ENCODE measurements around the gene RPL36. TPM values are rescaled to one million over a fixed set of nuclear protein-coding genes. Genes with fewer than 3 reads are reported as not detected.

The RPL36 gene
- polyA plus RNA-seq, 4 donors = 484 to 769 (median 619) TPM

DNA sequence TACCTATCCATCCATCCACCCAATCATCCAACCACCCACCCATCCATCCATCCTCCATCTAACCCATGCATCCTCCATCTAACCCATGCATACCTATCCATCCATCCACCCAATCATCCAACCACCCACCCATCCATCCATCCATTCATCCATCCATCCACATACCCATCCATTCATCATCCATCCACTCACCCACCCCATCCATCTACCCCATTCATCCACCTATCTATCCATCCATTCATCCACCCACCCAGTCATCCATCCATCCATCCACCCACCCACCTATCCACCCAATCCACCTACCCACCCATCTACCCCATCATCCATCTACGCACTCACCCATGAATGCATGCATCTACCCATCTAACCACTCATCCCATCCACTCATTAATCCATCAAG is 16.3 kb upstream of the RPL36 start:
- no peak for DNase-seq (ENCODE audit: low read depth in 4 of 4, low spot score in 3 of 4)

DNA sequence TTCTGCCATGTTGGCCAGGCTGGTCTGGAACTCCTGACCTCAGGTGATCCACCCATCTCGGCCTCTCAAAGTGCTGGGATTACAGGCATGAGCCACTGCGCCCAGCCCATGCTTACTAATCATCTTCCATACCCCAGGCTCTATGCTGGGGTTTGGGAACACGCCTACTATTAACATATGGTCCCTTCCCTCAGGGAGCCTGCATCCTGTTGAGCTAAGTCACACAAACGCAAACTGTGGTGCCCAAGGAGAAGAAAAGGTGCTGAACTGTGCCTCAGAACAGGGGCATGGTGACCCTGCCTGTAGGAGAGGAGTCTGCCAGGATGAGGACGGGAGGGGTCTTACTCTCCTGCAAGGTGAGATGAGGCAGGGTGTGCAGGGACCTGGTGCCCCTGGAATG is 15.4 kb upstream of the RPL36 start:
- no peak for DNase-seq (ENCODE audit: low read depth in 4 of 4, low spot score in 3 of 4)

DNA sequence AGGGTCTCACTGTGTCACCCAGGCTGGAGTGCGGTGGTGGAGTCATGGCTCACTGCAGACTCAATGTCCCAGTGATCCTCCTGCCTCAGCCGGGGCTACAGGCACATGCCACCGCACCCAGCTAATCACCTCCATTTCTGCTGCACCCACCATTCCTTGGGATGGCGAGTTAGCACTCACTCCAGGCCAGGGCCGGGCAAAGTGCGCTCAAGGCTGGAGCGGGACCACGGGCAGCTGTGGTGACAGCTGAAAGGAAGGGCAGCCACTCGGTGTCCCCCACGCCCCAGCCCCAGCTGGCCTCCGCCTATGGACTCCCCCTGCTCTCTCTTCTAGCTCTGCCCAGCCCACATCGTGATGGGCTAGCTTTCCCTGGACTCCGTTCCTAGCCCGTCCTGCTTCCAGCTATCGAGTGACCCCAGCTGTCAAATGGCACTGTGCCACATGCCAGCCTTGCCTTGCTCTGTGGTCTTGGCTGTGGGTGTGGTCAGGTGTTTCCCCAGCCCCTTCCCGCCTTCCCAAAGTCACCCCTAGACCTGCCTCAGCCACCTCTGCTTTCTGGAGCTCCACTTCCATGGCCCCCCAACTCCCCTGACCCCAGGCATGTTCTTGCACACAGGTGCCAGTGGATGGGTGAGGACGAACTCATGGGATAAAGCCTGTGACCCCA is 13.9 kb upstream of the RPL36 start:
- DNase-seq (ENCODE audit: low read depth in 4 of 4, low spot score in 3 of 4) = no peak

DNA sequence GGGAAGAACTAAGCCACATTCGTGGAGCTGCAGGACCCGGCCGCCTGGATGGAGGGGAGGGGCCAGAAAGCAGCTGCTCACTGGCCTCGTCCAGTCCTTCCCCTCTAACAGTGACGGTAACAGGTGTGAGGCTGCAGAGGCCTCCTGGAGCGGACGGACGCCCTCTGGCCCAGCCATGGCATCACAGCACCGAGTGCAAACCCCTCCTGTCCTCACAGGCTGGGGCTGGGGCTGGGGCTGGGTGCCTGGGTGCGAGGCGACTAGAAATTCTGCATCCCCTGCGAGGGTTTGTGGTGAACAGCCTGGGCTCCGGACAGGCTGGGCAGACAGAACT is 13.4 kb upstream of the RPL36 start:
- DNase-seq (ENCODE audit: low read depth in 4 of 4, low spot score in 3 of 4) = no peak

DNA sequence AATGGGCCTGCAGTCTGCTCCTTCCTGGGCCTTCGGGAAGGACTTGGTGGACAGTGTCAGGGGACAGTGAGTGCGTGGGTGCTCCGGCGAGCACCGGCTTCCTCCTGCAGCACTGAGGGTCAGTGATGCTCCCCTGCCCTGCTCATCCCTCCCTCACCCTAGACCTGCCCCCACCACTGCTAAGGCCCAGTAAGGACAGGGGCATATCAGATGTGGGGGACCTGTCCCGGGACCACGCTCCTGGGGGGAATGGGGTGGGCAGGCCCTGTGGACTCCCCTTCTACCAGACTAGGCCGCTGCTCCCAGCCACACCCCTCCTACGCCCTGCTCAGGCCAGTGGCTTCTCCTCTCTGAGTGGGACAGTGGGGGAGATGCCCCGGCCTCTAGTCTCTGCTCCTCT is 13.0 kb upstream of the RPL36 start:
- no peak for DNase-seq (ENCODE audit: low read depth in 4 of 4, low spot score in 3 of 4)

DNA sequence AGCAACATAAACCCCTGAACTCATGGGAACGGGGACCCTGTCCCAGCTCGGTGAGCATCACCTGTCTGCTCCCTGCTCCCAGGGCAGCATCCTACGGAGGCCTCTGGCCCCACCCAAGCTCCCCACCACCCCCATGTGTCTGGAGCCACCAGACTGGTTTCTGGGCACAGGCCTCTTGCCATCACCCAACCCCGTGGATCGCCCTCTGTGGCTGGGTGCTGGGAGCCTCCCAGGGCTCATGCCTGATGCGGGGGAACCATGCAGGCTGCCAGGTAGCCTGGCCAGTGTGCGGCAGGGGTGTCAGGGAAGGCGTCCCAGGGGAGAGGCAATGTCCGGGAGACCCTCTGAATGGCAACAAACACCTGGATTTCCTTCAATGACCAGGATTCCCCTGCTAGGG is 12.5 kb upstream of the RPL36 start:
- DNase-seq (ENCODE audit: low read depth in 4 of 4, low spot score in 3 of 4) = no peak

DNA sequence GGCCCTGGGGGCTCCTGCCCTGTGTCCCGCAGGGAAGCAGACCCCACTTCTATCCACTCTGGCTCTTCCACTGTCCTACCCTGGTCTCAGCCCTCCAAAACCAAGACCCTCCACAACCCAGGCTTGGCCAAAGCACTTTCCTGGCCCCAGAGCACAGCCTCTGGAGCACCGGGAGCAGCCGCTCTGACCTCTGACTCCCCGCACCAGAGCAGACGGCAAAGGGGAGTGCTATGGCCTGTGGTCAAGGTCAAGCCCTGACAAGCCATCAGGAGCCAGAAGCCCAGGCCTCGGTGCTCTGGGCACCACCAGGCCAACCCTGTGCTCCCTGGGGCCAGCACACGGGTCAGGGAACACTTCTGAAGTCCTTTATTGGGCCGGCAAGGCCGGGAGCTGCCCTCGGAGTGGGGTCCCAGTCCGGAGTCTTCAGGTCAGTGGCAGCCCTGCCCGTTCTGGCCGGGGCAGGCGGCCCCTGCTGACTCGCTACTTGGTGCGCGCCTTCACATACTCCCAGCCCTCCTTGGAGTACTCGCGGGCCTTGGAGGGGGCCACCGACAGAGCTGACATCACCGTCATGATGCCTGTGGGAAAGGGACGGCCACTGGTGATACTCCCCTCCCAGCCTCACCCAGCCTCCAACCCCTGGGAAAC is 11.9 kb upstream of the RPL36 start:
- DNase-seq (ENCODE audit: low read depth in 4 of 4, low spot score in 3 of 4) = no peak

DNA sequence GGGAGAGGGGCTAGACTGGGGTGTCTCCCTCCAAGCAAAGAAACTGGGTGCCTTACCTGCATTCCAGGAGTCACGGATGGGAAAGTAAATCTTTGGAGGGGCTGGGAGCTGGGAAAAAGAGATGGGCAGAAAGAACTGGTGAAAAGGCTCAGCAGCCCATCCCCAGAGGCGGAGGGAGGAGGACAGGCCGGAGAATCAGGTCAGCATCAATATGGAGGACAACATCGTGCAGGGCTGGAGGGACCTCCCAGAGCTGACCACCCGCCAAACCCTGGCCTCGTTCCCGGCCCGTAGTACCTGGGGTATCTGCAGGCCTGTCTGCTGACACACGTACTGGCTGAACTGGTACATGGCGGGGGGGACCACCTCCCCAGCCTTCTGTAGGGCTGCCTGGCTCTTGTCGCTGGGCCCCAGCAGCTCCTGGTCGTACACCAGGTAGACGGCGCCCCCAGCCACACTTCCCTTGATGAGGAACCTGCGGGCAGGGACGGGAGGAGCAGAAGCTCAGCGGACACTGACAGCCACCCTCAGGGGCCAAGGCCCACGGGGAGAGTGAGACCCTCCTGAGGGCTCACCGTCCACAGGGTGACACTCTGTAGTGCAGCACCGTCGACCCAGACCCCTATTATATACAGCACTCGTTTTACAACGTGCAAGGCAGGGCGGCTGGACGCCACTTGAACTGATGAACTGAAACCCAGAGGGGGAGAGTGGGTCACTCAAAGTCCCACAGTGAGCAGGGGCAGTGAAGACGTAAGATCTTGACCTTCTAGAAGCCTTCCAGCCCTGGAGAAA is 10.6 kb upstream of the RPL36 start:
- DNase-seq (ENCODE audit: low read depth in 4 of 4, low spot score in 3 of 4) = no peak

DNA sequence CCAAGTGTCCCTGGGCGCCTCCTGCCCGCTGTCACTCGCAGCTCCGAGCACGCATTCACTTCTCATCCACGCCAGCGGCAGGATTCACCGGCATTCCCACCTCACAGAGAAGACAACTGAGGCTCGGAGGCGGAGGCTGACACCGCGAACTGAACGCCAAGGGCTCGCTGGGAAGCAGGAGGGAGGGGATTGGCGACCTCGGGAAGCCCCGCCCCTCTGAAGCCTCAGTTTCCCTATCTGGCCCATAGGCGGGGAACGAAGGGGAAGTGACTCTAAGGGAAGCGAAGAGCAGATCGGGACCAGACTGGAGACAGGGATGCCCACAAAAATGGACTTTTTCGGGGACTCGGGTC is 10.0 kb upstream of the RPL36 start:
- DNase-seq (ENCODE audit: low read depth in 4 of 4, low spot score in 3 of 4) = no peak

DNA sequence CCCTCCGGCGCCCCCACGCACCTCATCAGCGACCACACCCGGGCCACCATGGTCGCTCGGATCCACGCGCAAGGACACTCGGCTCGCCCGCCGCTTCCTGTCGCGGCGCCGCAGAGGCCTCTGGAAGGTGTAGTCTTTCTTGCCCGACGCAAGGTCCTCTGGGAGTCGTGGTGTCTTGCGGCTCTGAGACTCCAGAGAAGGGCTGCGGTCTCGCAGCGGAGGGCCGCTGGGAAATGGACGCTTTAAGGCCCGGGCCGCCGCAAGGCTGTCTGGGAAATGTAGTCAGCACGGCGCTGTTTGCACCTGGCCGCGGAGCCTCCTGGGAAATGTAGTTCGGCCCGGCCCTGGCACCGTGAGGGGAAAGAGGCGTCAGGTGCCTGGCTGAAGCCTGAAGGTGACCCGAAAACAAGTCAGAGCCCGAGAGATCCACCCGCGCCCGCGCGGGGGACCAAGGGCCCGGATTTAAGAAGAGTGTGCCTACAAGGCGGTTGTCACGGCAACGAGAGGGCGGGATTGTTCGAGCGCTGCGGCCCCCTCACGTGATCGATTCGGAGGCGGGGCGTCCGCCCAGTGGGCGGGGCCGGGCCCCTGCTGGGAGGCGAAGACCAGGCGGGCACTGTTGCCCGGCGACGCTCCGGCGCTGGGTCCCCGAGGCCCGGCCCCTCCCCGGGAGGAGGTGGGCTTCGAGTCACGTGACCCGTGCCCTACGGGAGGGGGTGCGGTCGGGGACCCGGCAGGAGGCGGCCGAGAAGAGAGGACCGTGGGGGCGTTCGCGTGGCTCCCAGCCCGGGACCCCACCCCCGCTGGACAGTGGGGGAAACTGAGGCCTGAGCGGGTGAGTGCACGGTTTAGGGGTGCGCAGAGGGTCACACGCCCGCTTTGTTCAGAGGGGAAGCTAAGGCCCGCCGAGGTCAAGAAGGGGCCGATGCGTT is 9.4 kb upstream of the RPL36 start, which contains the start of the genes HSD11B1L and MICOS13:
TSS of gene HSD11B1L (plus strand) at position 591 of the 932 bp plus-strand sequence. CDS start 3,806 bp downstream, outside the sequence.
TSS of gene MICOS13 (minus strand) at position 80 of the 932 bp plus-strand sequence. CDS start at position 50, 30 bp downstream.
- peak; percentile 96 to 98 (median 97) for DNase-seq (ENCODE audit: low read depth in 4 of 4, low spot score in 3 of 4)

DNA sequence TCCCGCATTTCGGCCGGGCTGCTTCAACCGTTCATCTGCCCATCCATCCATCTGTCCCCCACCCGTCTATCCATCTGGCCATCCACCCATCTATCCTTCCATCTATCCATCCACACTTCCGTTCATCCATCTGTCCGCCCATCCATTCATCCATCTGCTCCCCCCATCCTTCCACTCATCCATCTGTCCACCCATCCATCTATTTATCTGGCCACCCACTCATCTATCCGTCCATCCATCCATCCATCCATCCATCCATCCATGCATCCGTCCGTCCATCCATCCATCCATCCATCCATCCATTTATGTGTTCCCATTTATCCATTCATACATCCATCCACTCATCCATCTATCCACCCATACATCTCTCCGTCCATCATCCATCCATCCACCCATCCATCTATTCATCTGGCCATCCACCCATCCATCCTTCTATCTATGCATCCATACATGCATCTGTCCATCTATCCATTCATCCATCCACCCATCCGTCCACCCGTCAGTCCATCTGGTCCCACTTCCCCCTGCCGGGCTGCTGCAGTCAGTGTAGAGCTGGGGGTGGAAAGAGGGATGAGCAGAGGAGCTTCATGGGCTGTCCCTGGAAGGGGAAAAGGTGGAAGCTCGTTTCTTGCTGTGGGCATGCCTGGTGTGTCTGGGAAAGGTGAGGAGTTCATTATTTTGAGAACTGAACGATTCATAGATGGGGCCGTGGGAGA is 8.5 kb upstream of the RPL36 start:
- no peak for DNase-seq (ENCODE audit: low read depth in 4 of 4, low spot score in 3 of 4)

DNA sequence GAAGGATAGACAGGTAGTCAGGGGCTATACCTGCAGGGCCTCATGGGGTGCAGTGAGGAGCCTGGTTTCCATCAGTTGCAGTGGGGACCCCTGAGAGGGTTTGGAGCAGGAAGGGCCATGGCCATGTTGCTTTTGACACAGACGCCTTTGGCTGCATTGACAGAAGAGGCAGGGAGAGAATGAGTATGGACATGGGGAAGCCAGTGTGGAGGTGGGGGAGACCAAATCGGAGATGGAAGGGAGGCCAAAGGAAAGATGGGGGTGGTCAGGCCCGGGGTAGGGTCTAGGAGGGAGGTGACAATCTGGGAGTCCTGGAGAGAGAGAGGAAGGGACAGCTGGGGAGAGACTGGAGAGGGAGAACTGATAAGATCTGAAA is 8.0 kb upstream of the RPL36 start:
- no peak for DNase-seq (ENCODE audit: low read depth in 4 of 4, low spot score in 3 of 4)

DNA sequence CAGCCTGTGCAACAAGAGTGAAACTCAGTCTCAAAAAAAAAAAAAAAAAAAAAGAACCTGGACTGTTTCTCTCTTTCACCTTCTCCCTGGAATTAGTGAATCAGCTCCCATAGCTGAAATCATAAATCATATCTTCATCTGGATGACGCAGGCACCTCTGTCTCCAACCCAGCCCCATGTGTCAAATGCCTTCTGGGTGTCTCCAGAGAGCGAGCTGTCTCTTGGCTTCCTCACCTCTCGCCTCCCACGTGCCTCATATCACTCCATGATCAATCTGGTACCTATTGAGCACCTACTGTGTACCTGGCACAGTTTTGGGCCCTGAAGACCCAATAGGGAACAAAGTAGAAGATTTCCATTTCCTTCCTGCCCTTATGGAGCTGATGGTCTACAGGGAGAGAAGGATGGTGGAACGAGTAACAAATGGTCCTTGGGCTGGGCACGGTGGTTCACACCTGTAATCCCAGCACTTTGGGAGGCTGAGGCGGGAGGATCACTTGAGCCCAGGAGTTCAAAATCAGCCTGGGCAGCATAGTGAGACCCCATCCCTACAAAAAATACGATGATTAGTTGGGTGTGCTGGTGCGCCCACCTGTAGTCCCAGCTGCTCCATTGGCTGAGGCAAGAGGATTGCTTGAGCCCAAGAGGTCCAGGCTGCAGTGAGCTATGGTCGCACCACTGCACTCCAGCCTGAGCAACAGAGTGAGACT is 6.8 kb upstream of the RPL36 start:
- DNase-seq (ENCODE audit: low read depth in 4 of 4, low spot score in 3 of 4) = no peak

DNA sequence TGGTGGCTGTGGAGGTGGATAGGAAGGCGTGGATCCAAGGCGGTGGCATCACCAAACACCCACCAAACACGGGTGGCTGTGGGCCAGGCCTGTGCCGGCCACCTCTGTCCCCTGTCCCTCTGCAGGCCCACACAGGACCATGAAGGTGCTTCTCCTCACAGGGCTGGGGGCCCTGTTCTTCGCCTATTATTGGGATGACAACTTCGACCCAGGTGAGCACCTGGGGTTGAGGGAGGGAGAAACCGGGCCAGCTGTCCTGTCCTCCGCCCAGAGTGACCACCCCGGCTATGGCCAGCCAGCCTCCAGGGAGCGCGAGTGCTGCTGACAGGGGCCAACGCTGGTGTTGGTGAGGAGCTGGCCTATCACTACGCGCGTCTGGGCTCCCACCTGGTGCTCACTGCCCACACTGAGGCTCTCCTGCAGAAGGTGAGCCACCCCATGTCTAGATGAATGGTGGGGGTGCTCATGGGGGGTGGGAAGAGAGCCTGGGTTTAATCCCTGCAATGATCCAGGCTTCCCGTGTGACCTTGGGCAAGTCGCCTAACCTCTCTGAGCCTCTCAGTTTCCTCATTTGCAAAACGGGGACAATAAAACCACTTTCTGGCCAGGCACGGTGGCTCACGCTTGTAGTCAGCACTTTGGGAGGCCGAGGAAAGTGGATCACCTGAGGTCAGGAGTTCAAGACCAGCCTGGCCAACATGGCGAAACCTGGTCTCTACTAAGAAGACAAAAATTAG is 5.2 kb upstream of the RPL36 start:
- DNase-seq (ENCODE audit: low read depth in 4 of 4, low spot score in 3 of 4) = no peak

DNA sequence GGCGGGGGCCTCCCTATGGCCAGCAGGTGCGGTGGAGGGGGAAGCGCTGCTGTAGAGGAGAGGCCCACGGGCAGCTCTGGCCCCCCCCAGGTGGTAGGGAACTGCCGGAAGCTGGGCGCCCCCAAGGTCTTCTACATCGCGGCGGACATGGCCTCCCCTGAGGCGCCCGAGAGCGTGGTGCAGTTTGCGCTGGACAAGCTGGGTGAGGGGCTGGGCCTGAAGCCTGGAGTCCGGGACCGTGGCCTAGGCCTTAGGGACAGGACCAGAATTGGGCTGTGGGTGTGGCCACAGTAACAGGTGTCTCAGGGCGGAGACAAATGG is 3.8 kb upstream of the RPL36 start:
- DNase-seq (ENCODE audit: low read depth in 4 of 4, low spot score in 3 of 4) = no peak

DNA sequence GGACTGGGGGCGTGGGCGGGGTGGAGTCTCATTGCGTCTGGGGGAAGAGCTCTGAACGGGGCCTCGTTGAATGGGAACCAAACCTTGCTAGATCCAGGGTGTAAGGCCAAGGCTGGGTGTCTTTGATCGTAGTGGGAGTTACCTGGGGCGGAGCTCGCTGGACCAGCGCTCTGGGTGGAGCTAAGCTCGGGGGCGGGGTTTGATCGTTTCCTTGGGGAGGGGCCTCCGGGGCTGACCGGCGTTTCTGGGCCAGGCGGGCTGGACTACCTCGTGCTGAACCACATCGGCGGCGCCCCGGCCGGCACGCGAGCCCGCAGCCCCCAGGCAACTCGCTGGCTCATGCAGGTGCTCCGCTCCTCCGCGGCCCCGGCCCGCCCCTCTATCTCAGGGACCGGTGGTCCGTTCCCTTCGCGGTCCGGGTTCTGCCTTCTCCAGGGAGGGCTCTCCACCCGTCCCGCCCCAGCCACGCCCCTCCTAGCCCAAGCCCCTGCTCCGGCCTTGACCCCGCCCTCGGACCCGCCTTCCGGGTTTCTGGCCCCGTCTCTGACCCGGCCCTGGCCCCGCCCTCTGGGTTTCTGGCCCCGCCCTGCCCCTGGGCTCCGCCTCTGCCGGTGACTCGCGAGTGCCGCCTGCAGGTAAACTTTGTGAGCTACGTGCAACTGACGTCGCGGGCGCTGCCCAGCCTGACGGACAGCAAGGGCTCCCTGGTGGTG is 3.3 kb upstream of the RPL36 start:
- DNase-seq (ENCODE audit: low read depth in 4 of 4, low spot score in 3 of 4) = peak; percentile 74 to 81 (median 78)

DNA sequence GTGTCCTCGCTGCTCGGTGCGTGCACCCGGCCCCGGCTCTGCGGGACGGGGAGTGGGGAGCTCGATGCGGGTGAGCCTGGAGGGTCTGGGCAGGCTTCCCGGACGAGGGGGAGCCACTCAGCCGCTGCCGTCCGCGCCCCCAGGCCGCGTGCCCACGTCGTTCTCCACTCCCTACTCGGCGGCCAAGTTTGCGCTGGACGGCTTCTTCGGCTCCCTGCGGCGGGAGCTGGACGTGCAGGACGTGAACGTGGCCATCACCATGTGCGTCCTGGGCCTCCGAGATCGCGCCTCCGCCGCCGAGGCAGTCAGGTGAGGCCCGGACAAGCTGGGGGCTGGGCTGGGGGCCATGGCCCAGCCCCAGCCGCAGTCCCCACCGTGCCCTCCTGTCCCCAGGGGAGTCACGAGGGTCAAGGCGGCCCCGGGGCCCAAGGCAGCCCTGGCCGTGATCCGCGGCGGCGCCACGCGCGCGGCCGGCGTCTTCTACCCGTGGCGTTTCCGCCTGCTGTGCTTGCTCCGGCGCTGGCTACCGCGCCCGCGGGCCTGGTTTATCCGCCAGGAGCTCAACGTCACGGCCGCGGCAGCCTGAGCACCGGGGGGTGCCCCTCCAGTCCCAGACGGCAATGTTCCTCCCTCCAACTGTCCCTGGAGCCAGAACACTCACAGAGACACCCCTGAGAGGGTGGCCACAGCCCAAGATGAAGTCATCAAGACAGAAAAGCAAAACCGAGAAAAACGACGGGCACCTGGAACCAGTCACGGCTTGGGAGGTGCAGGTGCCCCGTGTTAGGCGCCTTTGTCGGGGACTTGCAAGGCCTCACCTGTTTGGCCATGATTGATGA is 2.5 kb upstream of the RPL36 start:
- DNase-seq (ENCODE audit: low read depth in 4 of 4, low spot score in 3 of 4) = no peak
